K562 (cell line): ENCODE measurements around the gene SMIM36. TPM values are rescaled to one million over a fixed set of nuclear protein-coding genes. Genes with fewer than 3 reads are reported as not detected.

Experiments
- ATAC-seq: fragments of 200-7000 bp; cut with Tn5 transposase; 3 replicates; pipeline ENCODE4 v1.9.1; 2020; ENCODE audit warnings: moderate library complexity
- BruUV-seq: library from RNA; stranded (reverse); fragments of 400-500 nt; replicated peaks from 2 replicates; lab custom pipeline; 2021; lab: Mats Ljungman, UMichigan
- CTCF ChIA-PET: fragments of 300-600 bp; formaldehyde crosslinking; extraction: SDS; loops from one replicate; lab custom pipeline; 2021; ENCODE audit warnings: low intra/inter-chr PET ratio; lab: Yijun Ruan, JAX
- POLR2A ChIA-PET: fragments of 300-600, 350-650 bp; sonication (Branson Sonifier 250); formaldehyde crosslinking; extraction: SDS; loops from one replicate; lab custom pipeline; 2021; ENCODE audit warnings: antibody characterized with exemption, inconsistent platforms; lab: Yijun Ruan, JAX
- DNase-seq, 4 experiments: peaks; one replicate each; pipeline versions ENCODE4 v3.0.0 to v3.0.0-alpha.2; 2011 to 2018; ENCODE audit warnings: low spot score in 3 of 4, mixed read lengths in 3 of 4; ENCODE audit errors: extremely low read depth in 1 of 4
- FAIRE-seq: peaks from 2 replicates; lab custom pipeline; 2011; peaks lifted over from hg19 to GRCh38; lab: Jason Lieb, UNC
- H2AFZ ChIP-seq: 2 replicates; pipeline ENCODE4 v1.6.0; 2011; ENCODE audit warnings: low read depth, low read length, control low read depth, inconsistent platforms
- H3K27ac ChIP-seq: fragments of 200-600 bp; 3 replicates; pipeline ENCODE4 v1.8.0; 2011; ENCODE audit warnings: low read depth, mild to moderate bottlenecking, control low read depth, inconsistent platforms, low read length, moderate library complexity, mixed read lengths; ENCODE audit errors: extremely low read depth
- H3K27me3 ChIP-seq, 2 experiments: fragments of 300-600 bp in 1 of 2; 2 replicates in 1 of 2; 3 replicates in 1 of 2; pipeline versions ENCODE4 v1.6.0 to v1.8.0; 2011; ENCODE audit warnings: inconsistent platforms in 2 of 2, low read length in 2 of 2, mild to moderate bottlenecking in 1 of 2, mixed read lengths in 1 of 2, moderate library complexity in 1 of 2; ENCODE audit not compliant: control insufficient read depth in 2 of 2, insufficient read depth in 2 of 2
- H3K36me3 ChIP-seq: fragments of 300-600 bp; 3 replicates; pipeline ENCODE4 v1.8.0; 2011; ENCODE audit warnings: mild to moderate bottlenecking, low read length, inconsistent platforms; ENCODE audit not compliant: control insufficient read depth, insufficient read depth
- H3K4me1 ChIP-seq, 2 experiments: fragments of 200-600 bp in 1 of 2; replicated peaks in 1 of 2; 2 replicates in 1 of 2; 3 replicates in 1 of 2; pipeline versions ENCODE4 v1.5.1 to v1.8.0; 2011; ENCODE audit warnings: inconsistent platforms in 2 of 2, low read length in 2 of 2, mild to moderate bottlenecking in 1 of 2, mixed read lengths in 1 of 2, moderate library complexity in 1 of 2; ENCODE audit not compliant: control insufficient read depth in 2 of 2, insufficient read depth in 2 of 2
- H3K4me2 ChIP-seq: 2 replicates; pipeline ENCODE4 v1.6.1; 2011; ENCODE audit warnings: low read length, control low read depth, inconsistent platforms, mixed read lengths; ENCODE audit not compliant: insufficient read depth
- H3K4me3 ChIP-seq: fragments of 200-600 bp; sonication (generic), shearing (Covaris generic); 2 replicates; pipeline ENCODE4 v1.5.1; 2016; ENCODE audit warnings: control low read depth, inconsistent platforms
- H3K79me2 ChIP-seq: fragments of 200-600 bp; 3 replicates; pipeline ENCODE4 v1.8.0; 2011; ENCODE audit warnings: low read length, inconsistent platforms; ENCODE audit not compliant: control insufficient read depth, insufficient read depth
- H3K9ac ChIP-seq, 2 experiments: 2 replicates each; pipeline versions ENCODE4 v1.6.0 to v1.6.1; 2011; ENCODE audit warnings: low read depth in 2 of 2, low read length in 2 of 2, control low read depth in 1 of 2, inconsistent platforms in 1 of 2, mild to moderate bottlenecking in 1 of 2, mixed read lengths in 1 of 2; ENCODE audit not compliant: insufficient read depth in 1 of 2
- H3K9me1 ChIP-seq: one replicate; pipeline ENCODE4 v1.6.0; 2011; ENCODE audit warnings: inconsistent platforms, mild to moderate bottlenecking, low read length, moderate library complexity; ENCODE audit not compliant: control insufficient read depth, insufficient read depth
- H3K9me3 ChIP-seq: replicated peaks from 2 replicates; pipeline ENCODE4 v1.5.1; 2011; ENCODE audit warnings: low read depth, low read length, inconsistent platforms; ENCODE audit not compliant: control insufficient read depth, insufficient read depth
- H4K20me1 ChIP-seq: replicated peaks from 2 replicates; pipeline ENCODE4 v1.6.1; 2011; ENCODE audit warnings: low read length, inconsistent platforms, mixed read lengths; ENCODE audit not compliant: control insufficient read depth, insufficient read depth
- BRCA1 ChIP-seq, 2 experiments: fragments of 450-650 bp in 1 of 2; sonication (generic) in 1 of 2; formaldehyde crosslinking in 1 of 2; IDR thresholded peaks; 2 replicates each; pipeline versions ENCODE4 v1.5.0 to v1.6.1; 2017 to 2020; ENCODE audit warnings: mild to moderate bottlenecking in 1 of 2, missing genetic modification reagents in 1 of 2
- CBX3 ChIP-seq, 2 experiments: IDR thresholded peaks; 1 replicate in 1 of 2; 2 replicates in 1 of 2; pipeline ENCODE4 v1.6.1; 2012; ENCODE audit warnings: inconsistent platforms in 2 of 2, low read length in 2 of 2, borderline replicate concordance in 1 of 2, control low read depth in 1 of 2
- CTBP1 ChIP-seq: fragments of 450-650 bp; IDR thresholded peaks from 2 replicates; pipeline ENCODE4 v1.6.1; 2016; ENCODE audit warnings: borderline replicate concordance
- ETV1 ChIP-seq: fragments of 450-650 bp; conservative IDR thresholded peaks from 2 replicates; pipeline ENCODE4 v1.6.1; 2016; ENCODE audit warnings: missing genetic modification characterization, control low read depth, low read depth, missing compliant biosample characterization
- ETV6 ChIP-seq, 3 experiments: fragments of 150-350 bp in 1 of 3; sonication (generic) in 1 of 3; formaldehyde crosslinking in 1 of 3; IDR thresholded peaks; 2 replicates each; pipeline versions ENCODE4 v1.6.1 to v1.8.0; 2014 to 2022; ENCODE audit warnings: borderline replicate concordance in 2 of 3, low read depth in 2 of 3, antibody characterized with exemption in 1 of 3, low read length in 1 of 3, mild to moderate bottlenecking in 1 of 3, missing genetic modification reagents in 1 of 3
- FOXA1 ChIP-seq: fragments of 450-650 bp; IDR thresholded peaks from 2 replicates; pipeline ENCODE4 v1.6.1; 2016; ENCODE audit warnings: mild to moderate bottlenecking, borderline replicate concordance
- GMEB1 ChIP-seq: fragments of 250-450 bp; sonication (Bioruptor Pico); IDR thresholded peaks from 2 replicates; pipeline ENCODE4 v1.4.0; 2020; ENCODE audit warnings: mild to moderate bottlenecking
- HES1 ChIP-seq: fragments of 450-650 bp; IDR thresholded peaks from 2 replicates; pipeline ENCODE4 v1.6.1; 2016; ENCODE audit warnings: low read depth, mild to moderate bottlenecking, moderate library complexity
- HEY1 ChIP-seq: fragments of 250-450 bp; sonication (Bioruptor Pico); IDR thresholded peaks from 2 replicates; pipeline ENCODE4 v1.5.0; 2020; ENCODE audit warnings: mild to moderate bottlenecking, moderate library complexity, borderline replicate concordance
- MCM7 ChIP-seq, 2 experiments: fragments of 450-650 bp; IDR thresholded peaks; 2 replicates each; pipeline ENCODE4 v1.6.1; 2016 to 2018
- NBN ChIP-seq: fragments of 450-650 bp; IDR thresholded peaks from 2 replicates; pipeline ENCODE4 v1.6.1; 2016; ENCODE audit warnings: low read depth, mild to moderate bottlenecking
- RUNX1 ChIP-seq: sonication (generic); IDR thresholded peaks from 2 replicates; pipeline ENCODE4 v1.6.1; 2016; ENCODE audit warnings: antibody characterized with exemption, low read depth
- SREBF2 ChIP-seq: sonication (generic); formaldehyde crosslinking; IDR thresholded peaks from 2 replicates; pipeline ENCODE4 v1.4.0; 2020; ENCODE audit warnings: mild to moderate bottlenecking, missing genetic modification reagents
- TEAD4 ChIP-seq, 2 experiments: sonication (generic) in 1 of 2; formaldehyde crosslinking in 1 of 2; IDR thresholded peaks; 2 replicates each; pipeline versions ENCODE4 v1.6.1 to v1.8.0; 2012 to 2022; ENCODE audit warnings: borderline replicate concordance in 1 of 2, inconsistent platforms in 1 of 2, low read length in 1 of 2, mild to moderate bottlenecking in 1 of 2, missing genetic modification reagents in 1 of 2
- ZFP1 ChIP-seq: fragments of 450-650 bp; formaldehyde crosslinking; IDR thresholded peaks from 2 replicates; pipeline ENCODE4 v1.4.0; 2020; ENCODE audit warnings: mild to moderate bottlenecking, mixed read lengths
- ZNF316 ChIP-seq: fragments of 450-650 bp; IDR thresholded peaks from 2 replicates; pipeline ENCODE4 v1.6.1; 2016
- ZNF436 ChIP-seq: fragments of 250-450, 450-650 bp; sonication (Bioruptor Pico); formaldehyde crosslinking; IDR thresholded peaks from 2 replicates; pipeline ENCODE4 v1.7.0; 2020; ENCODE audit warnings: mild to moderate bottlenecking
- ZNF584 ChIP-seq: fragments of 200-800 bp; sonication (Bioruptor generic); IDR thresholded peaks from 2 replicates; pipeline ENCODE4 v1.6.1; 2016; ENCODE audit warnings: low read depth, mild to moderate bottlenecking, missing genetic modification characterization, missing compliant biosample characterization
- ZNF764 ChIP-seq: fragments of 250-450 bp; sonication (Bioruptor Pico); IDR thresholded peaks from 2 replicates; pipeline ENCODE4 v1.4.0; 2020; ENCODE audit warnings: low read depth, mild to moderate bottlenecking, moderate library complexity
- ZSCAN29 ChIP-seq: fragments of 450-650 bp; IDR thresholded peaks from 2 replicates; pipeline ENCODE4 v1.6.1; 2017
- WGBS: fragments of 100-300 bp; shearing (Covaris generic); methylation state at CpG from one replicate; pipeline ENCODE4 v1.1.6; 2016; ENCODE audit warnings: low coverage, mixed read lengths; ENCODE audit not compliant: insufficient coverage; ENCODE audit errors: missing lambda C conversion rate; 5-methylcytosine and 5-hydroxymethylcytosine counted together
- in situ Hi-C: fragments of 300-500 bp; cut with MboI; formaldehyde crosslinking; loops from 4 replicates; pipeline ENCODE4 v1.15.0; 2018; ENCODE audit warnings: inconsistent platforms, mixed read lengths
- intact Hi-C: fragments of 100-400 bp; cut with micrococcal nuclease; formaldehyde crosslinking; loops from 2 replicates; pipeline ENCODE4 v1.14.2; 2022
- polyA plus RNA-seq, 8 experiments: library from polyadenylated mRNA; depleted of rRNA in 4 of 8; stranded (reverse) in 5 of 8; unstranded in 3 of 8; fragments of >200 nt; fragmentation: Nextera tagmentation in 2 of 8; fragmentation: Illumina TruSeq in 1 of 8; extraction: Ambion mirVana in 2 of 8; extraction: Trizol in 1 of 8; gene quantifications; 2 replicates each; pipeline versions ENCODE4 v1.2.1 to v1.2.3, GENCODE V29; 2011 to 2014; ENCODE audit warnings: inconsistent platforms in 1 of 8, missing spikeins in 1 of 8
- total RNA-seq, 7 experiments: library from RNA; depleted of rRNA in 6 of 7; stranded (reverse); fragments of >200 nt in 6 of 7; fragmentation: Illumina TruSeq in 2 of 7; extraction: Trizol in 2 of 7; gene quantifications; 2 replicates each; pipeline versions ENCODE4 v1.2.1 to v1.2.3, GENCODE V29; 2011 to 2021; ENCODE audit warnings: low replicate concordance in 1 of 7

The SMIM36 gene
- total and polyA plus RNA-seq, 9 of the 15 experiments (the other 6 are each of a cell fraction or from before 2014, with no cell fraction given): not detected

DNA sequence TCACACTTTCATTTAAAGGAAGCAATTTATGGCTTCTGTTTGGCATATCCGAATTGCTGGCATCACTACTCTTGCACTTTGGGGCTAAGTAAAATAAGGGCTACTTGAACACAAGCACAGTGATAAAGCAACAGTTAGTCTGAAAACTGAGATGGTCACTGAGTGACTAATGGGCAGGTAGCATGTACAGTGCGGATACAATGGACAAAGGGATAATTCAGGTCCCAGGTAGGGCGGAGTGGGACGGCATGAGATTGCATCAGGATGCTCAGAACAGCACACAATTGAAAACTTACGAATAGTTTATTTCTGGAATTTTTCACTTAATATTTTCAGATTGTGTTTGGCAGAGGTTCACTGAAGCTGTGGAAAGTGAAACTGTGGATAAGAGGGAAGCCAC is 9.2 kb upstream of the SMIM36 start:
- no peaks in the 10 kb centered on the region for H3K9me1 ChIP-seq
- H3K9me3 ChIP-seq: no peaks in the 10 kb centered on the region
- intact Hi-C loops (loop anchor here (10.0 kb wide), 1 partner anchor 444 kb away; no protein-coding TSS in a partner anchor), in situ Hi-C loops (loop anchor here (5.0 kb wide), 1 partner anchor 307 kb away; no protein-coding TSS in a partner anchor)
- CTCF ChIA-PET: no interaction called here
- POLR2A ChIA-PET: no interaction called here
- no peak for FAIRE-seq
- TF ChIP-seq FOXA1: no peak
- TF ChIP-seq NBN: no peak
- no peak for TF ChIP-seq MCM7 (IDR thresholded peaks at IDR 0.05)
- no peak for TF ChIP-seq RUNX1
- no peak for TF ChIP-seq TEAD4 (IDR thresholded peaks at IDR 0.05; ENCODE audit: low read length)
- TF ChIP-seq TEAD4 (CRISPR knock-in tag; IDR thresholded peaks at IDR 0.05; ENCODE audit: borderline replicate concordance): no peak
- no peak for TF ChIP-seq CBX3 (IDR thresholded peaks at IDR 0.05; ENCODE audit: borderline replicate concordance in 1 of 2, low read length in 2 of 2)
- TF ChIP-seq HES1: no peak
- no peak for TF ChIP-seq GMEB1 (CRISPR knock-in tag)
- TF ChIP-seq CTBP1: no peak
- TF ChIP-seq ZNF764 (CRISPR knock-in tag): no peak
- TF ChIP-seq ZSCAN29: no peak
- no peak for TF ChIP-seq ETV6 (IDR thresholded peaks at IDR 0.05; ENCODE audit: borderline replicate concordance in 1 of 2, low read depth in 2 of 2, low read length in 1 of 2)
- TF ChIP-seq ETV6 (CRISPR knock-in tag; IDR thresholded peaks at IDR 0.05; ENCODE audit: borderline replicate concordance): no peak
- no peak for TF ChIP-seq ZNF584 (CRISPR knock-in tag)
- TF ChIP-seq ZNF436 (CRISPR knock-in tag): no peak
- TF ChIP-seq BRCA1 (IDR thresholded peaks at IDR 0.05): no peak
- no peak for TF ChIP-seq BRCA1 (CRISPR knock-in tag; IDR thresholded peaks at IDR 0.05)
- TF ChIP-seq ETV1 (tag): no peak
- no peak for TF ChIP-seq ZFP1 (CRISPR knock-in tag)
- no peak for TF ChIP-seq HEY1 (CRISPR knock-in tag)
- TF ChIP-seq ZNF316: no peak
- TF ChIP-seq SREBF2: no peak
- no peaks in the 10 kb centered on the region for H3K36me3 ChIP-seq
- no peak overlapping the region for H3K9ac ChIP-seq
- no peaks in the 10 kb centered on the region for H3K79me2 ChIP-seq
- no peaks in the 10 kb centered on the region for H4K20me1 ChIP-seq
- no peak overlapping the region for H3K4me3 ChIP-seq
- no TSS peak for BruUV-seq
- H3K4me1 ChIP-seq: no peaks in the 10 kb centered on the region; a peak in 1 of 5 replicates
- DNase-seq: no peak
- ATAC-seq: no peak
- no peak overlapping the region for H3K4me2 ChIP-seq
- WGBS: 5% methylated on average over 5 of the region's 5 CpGs
- no peak overlapping the region for H2AFZ ChIP-seq
- peaks cover 4 to 9% of the 10 kb centered on the region in 2 experiments; a peak in 4 of 5 replicates for H3K27me3 ChIP-seq
- H3K27ac ChIP-seq: no peak overlapping the region
